Measurements from ENCODE around the gene PPP6R3. TPM values are rescaled to one million over a fixed set of nuclear protein-coding genes. Genes with fewer than 3 reads are reported as not detected.

Gene PPP6R3
- total and polyA plus RNA-seq, 2 of the 13 experiments (the other 11 are each of a cell fraction or from before 2014, with no cell fraction given), result 41.2 to 83.4 TPM

DNA sequence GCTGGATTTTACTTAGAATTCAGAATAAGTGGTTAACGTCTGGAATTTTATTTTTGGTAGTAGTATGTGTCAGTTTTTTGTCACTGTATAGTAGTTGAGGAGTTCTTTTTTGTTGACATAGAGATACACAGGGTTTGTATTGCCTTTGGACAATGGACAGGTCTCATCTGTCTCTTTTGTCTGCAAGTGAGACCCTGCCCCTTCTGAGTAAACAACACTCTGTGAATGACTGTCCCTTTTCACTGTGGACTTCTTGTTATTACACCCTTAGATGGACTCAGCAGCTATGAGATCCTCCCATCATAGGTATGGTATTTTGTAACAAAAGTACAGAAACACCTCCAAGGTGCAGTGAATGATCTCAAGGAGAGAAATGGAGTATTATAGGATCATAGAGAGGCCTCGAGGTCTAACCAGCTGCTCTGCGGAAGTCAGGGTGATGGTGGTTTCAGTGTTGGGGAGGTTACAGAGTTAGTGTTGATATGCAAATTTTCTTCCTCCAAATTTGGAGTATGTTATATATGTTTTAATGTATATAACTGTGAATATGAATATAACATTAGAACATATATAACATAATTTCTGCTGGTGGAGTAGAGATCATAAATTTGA is 7.8 kb downstream of the PPP6R3 start:
- Histone ChIP-seq H3K4me2 (ENCODE audit: low read depth, low read length) (0 out of 2 replicates have a peak overlapping the region, but pooled peaks have one; percentile 8), H3K79me2 (ENCODE audit: insufficient read depth, low read length) (peaks cover 94% of the 10 kb centered on the region), H4K20me1 (ENCODE audit: insufficient read depth, low read length) (peaks cover 92% of the 10 kb centered on the region), H2AFZ (ENCODE audit: low read length) (no peak overlapping the region), H3K4me3 (replicated peaks in 1 of 3; ENCODE audit: insufficient read depth in 1 of 3, low read depth in 2 of 3, low read length in 3 of 3) (no peak overlapping the region), H3K9ac (ENCODE audit: insufficient read depth, low read depth, low read length) (no peak overlapping the region), H3K4me1 (ENCODE audit: insufficient read depth, low read length) (peaks cover 63% of the 10 kb centered on the region), H3K27ac (ENCODE audit: extremely low read length, insufficient read depth, low read length) (peak overlapping the region; percentile 12), H3K36me3 (replicated peaks in 1 of 2; ENCODE audit: control insufficient read depth in 1 of 2, insufficient read depth in 2 of 2, low read length in 2 of 2) (peaks cover 3 to 12% of the 10 kb centered on the region in 2 experiments; a peak in 4 of 5 replicates), H3K9me3 (ENCODE audit: low read length) (no peaks in the 10 kb centered on the region), H3K27me3 (ENCODE audit: control insufficient read depth in 1 of 2, insufficient read depth in 2 of 2, low read length in 2 of 2) (no peaks in the 10 kb centered on the region)
- ChIA-PET CTCF (ENCODE audit: low intra/inter-chr PET ratio, low total read pairs) (no interaction called here), POLR2A (interaction anchor here (0.7 kb wide), 1 partner anchor 8 kb away, joined by 3 read pairs; the partner anchor contains the start of gene PPP6R3)
- FAIRE-seq (no peak), DNase-seq (ENCODE audit: low spot score) (peak; percentile 77), ATAC-seq (peak; percentile 62)
- in situ Hi-C loops (cut with HindIII; ENCODE audit: extremely low pct_ligation_motif_present, low pct_unique_long_range_greater_than_20kb) (no loop called here), intact Hi-C loops (cut with micrococcal nuclease; ENCODE audit: unreplicated experiment) (loop anchor here (5.0 kb wide), 1 partner anchor 64 kb away; no protein-coding TSS in a partner anchor)
- 56% methylated on average over 3 of the region's 3 CpGs for WGBS (ENCODE audit: low lambda C conversion rate)
- BruUV-seq (replicated peaks), result no TSS peak
- TF ChIP-seq FOXA3 (CRISPR knock-in tag; IDR thresholded peaks at IDR 0.05) (peak; percentile 78), EED (CRISPR knock-in tag; IDR thresholded peaks at IDR 0.05) (no peak), ZNF143 (CRISPR knock-in tag; IDR thresholded peaks at IDR 0.05) (no peak), ZNF432 (CRISPR knock-in tag; IDR thresholded peaks at IDR 0.05; ENCODE audit: borderline replicate concordance) (no peak), ZNF737 (CRISPR knock-in tag; IDR thresholded peaks at IDR 0.05; ENCODE audit: borderline replicate concordance) (no peak), ZNF564 (CRISPR knock-in tag; IDR thresholded peaks at IDR 0.05) (no peak), HOXA7 (CRISPR knock-in tag; IDR thresholded peaks at IDR 0.05) (no peak), SMAD9 (CRISPR knock-in tag; IDR thresholded peaks at IDR 0.05) (no peak), FOXP1 (IDR thresholded peaks at IDR 0.05) (no peak), FOXP1 (CRISPR knock-in tag; IDR thresholded peaks at IDR 0.05) (peak; percentile 67), POLR2A (IDR thresholded peaks at IDR 0.05; ENCODE audit: insufficient read depth in 1 of 2, low read depth in 2 of 2, low read length in 2 of 2) (peak in 1 of 2 experiments; percentile 44; a peak in 1 of 4 replicates), BCL6 (CRISPR knock-in tag; IDR thresholded peaks at IDR 0.05) (peak; percentile 80), TEAD3 (CRISPR knock-in tag; optimal IDR thresholded peaks at IDR 0.05; ENCODE audit: borderline replicate concordance) (peak; percentile 25), SAP130 (CRISPR knock-in tag; IDR thresholded peaks at IDR 0.05; ENCODE audit: low read depth) (peak; percentile 34; the same call in 1 of the 2 replicates), ZNF30 (CRISPR knock-in tag; IDR thresholded peaks at IDR 0.05) (no peak), POLR2AphosphoS5 (IDR thresholded peaks at IDR 0.05; ENCODE audit: low read depth, low read length) (no peak), CCAR2 (optimal IDR thresholded peaks at IDR 0.05; ENCODE audit: low read depth, low read length) (no peak), SOX13 (IDR thresholded peaks at IDR 0.05) (peak; percentile 93), SOX13 (CRISPR knock-in tag; conservative IDR thresholded peaks at IDR 0.05 in 1 of 2, IDR thresholded peaks at IDR 0.05 in 1 of 2) (peak in 1 of 2 experiments; percentile 98; a peak in 2 of 4 replicates)
- TF ChIP-seq, protein P1, sequence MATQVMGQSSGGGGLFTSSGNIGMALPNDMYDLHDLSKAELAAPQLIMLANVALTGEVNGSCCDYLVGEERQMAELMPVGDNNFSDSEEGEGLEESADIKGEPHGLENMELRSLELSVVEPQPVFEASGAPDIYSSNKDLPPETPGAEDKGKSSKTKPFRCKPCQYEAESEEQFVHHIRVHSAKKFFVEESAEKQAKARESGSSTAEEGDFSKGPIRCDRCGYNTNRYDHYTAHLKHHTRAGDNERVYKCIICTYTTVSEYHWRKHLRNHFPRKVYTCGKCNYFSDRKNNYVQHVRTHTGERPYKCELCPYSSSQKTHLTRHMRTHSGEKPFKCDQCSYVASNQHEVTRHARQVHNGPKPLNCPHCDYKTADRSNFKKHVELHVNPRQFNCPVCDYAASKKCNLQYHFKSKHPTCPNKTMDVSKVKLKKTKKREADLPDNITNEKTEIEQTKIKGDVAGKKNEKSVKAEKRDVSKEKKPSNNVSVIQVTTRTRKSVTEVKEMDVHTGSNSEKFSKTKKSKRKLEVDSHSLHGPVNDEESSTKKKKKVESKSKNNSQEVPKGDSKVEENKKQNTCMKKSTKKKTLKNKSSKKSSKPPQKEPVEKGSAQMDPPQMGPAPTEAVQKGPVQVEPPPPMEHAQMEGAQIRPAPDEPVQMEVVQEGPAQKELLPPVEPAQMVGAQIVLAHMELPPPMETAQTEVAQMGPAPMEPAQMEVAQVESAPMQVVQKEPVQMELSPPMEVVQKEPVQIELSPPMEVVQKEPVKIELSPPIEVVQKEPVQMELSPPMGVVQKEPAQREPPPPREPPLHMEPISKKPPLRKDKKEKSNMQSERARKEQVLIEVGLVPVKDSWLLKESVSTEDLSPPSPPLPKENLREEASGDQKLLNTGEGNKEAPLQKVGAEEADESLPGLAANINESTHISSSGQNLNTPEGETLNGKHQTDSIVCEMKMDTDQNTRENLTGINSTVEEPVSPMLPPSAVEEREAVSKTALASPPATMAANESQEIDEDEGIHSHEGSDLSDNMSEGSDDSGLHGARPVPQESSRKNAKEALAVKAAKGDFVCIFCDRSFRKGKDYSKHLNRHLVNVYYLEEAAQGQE (IDR thresholded peaks at IDR 0.05; ENCODE audit: borderline replicate concordance in 1 of 2, low read depth in 1 of 2, low read length in 2 of 2), result no peak
- TF ChIP-seq, protein P2, sequence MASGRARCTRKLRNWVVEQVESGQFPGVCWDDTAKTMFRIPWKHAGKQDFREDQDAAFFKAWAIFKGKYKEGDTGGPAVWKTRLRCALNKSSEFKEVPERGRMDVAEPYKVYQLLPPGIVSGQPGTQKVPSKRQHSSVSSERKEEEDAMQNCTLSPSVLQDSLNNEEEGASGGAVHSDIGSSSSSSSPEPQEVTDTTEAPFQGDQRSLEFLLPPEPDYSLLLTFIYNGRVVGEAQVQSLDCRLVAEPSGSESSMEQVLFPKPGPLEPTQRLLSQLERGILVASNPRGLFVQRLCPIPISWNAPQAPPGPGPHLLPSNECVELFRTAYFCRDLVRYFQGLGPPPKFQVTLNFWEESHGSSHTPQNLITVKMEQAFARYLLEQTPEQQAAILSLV (CRISPR knock-in tag; IDR thresholded peaks at IDR 0.05; ENCODE audit: borderline replicate concordance), result no peak
- TF ChIP-seq, protein P3, sequence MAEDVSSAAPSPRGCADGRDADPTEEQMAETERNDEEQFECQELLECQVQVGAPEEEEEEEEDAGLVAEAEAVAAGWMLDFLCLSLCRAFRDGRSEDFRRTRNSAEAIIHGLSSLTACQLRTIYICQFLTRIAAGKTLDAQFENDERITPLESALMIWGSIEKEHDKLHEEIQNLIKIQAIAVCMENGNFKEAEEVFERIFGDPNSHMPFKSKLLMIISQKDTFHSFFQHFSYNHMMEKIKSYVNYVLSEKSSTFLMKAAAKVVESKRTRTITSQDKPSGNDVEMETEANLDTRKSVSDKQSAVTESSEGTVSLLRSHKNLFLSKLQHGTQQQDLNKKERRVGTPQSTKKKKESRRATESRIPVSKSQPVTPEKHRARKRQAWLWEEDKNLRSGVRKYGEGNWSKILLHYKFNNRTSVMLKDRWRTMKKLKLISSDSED (CRISPR knock-in tag; IDR thresholded peaks at IDR 0.05), result no peak
